Measurements from ENCODE around the gene CPNE1.

The CPNE1 gene

GRCh38 chr20:35627121-35627520, 37.6 kb downstream of the CPNE1 start:
- no peak overlapping the region for H3K4me3 ChIP-seq (ENCODE audit: low read depth, low read length)
- no peak for TF ChIP-seq CTCF (conservative IDR thresholded peaks at IDR 0.05; ENCODE audit: low read depth, low read length)
- DNase-seq (ENCODE audit: low read depth) = no peak

GRCh38 chr20:35626386-35627001, 38.2 kb downstream of the CPNE1 start:
- no peak for DNase-seq (ENCODE audit: low read depth)
- H3K4me3 ChIP-seq (ENCODE audit: low read depth, low read length) = no peak overlapping the region
- TF ChIP-seq CTCF (conservative IDR thresholded peaks at IDR 0.05; ENCODE audit: low read depth, low read length) = no peak

- DNase-seq (ENCODE audit: low read depth) = no peak
- TF ChIP-seq CTCF (conservative IDR thresholded peaks at IDR 0.05; ENCODE audit: low read depth, low read length) = no peak
- no peak overlapping the region for H3K4me3 ChIP-seq (ENCODE audit: low read depth, low read length)
Measured at GRCh38 chr20:35625584-35626385, 38.9 kb downstream of the CPNE1 start.

GRCh38 chr20:35621560-35621946, 43.1 kb downstream of the CPNE1 start:
- no peak for DNase-seq (ENCODE audit: low read depth)
- TF ChIP-seq CTCF (conservative IDR thresholded peaks at IDR 0.05; ENCODE audit: low read depth, low read length) = no peak
- no peak overlapping the region for H3K4me3 ChIP-seq (ENCODE audit: low read depth, low read length)

- TF ChIP-seq CTCF (conservative IDR thresholded peaks at IDR 0.05; ENCODE audit: low read depth, low read length) = no peak
- no peak overlapping the region for H3K4me3 ChIP-seq (ENCODE audit: low read depth, low read length)
- no peak for DNase-seq (ENCODE audit: low read depth)
Measured at GRCh38 chr20:35620818-35621559, 43.7 kb downstream of the CPNE1 start.

GRCh38 chr20:35619196-35620095, 45.3 kb downstream of the CPNE1 start:
- H3K4me3 ChIP-seq (ENCODE audit: low read depth, low read length) = peak overlapping the region; percentile 72
- peak; percentile 83 for DNase-seq (ENCODE audit: low read depth)
- TF ChIP-seq CTCF (conservative IDR thresholded peaks at IDR 0.05; ENCODE audit: low read depth, low read length) = peak; percentile 55

Data from choroid plexus epithelial cell (primary cell).